GM19395 (cell line): ENCODE results near the gene PTPN7.

Source experiments
- ATAC-seq: cut with Tn5 transposase; IDR thresholded peaks from one replicate; pipeline ENCODE4 v1.9.1; 2021; ENCODE audit warnings: mild to moderate bottlenecking, moderate library complexity; ENCODE audit not compliant: unreplicated experiment

PTPN7 gene

GRCh38 chr1:202133496-202133895 lies 26.9 kb downstream of the PTPN7 start:
- no peak for ATAC-seq

GRCh38 chr1:202133001-202133400 lies 27.4 kb downstream of the PTPN7 start:
- ATAC-seq: no peak

- ATAC-seq: no peak
Observed at GRCh38 chr1:202131956-202132821, 28.2 kb downstream of the PTPN7 start.

- ATAC-seq: no peak
Observed at GRCh38 chr1:202130816-202131522, 29.4 kb downstream of the PTPN7 start.

- ATAC-seq: no peak
Observed at GRCh38 chr1:202130297-202130721, 30.1 kb downstream of the PTPN7 start.

GRCh38 chr1:202129453-202130296 lies 30.7 kb downstream of the PTPN7 start:
- no peak for ATAC-seq

GRCh38 chr1:202127836-202128622 lies 32.4 kb downstream of the PTPN7 start:
- no peak for ATAC-seq

GRCh38 chr1:202127061-202127460 lies 33.3 kb downstream of the PTPN7 start:
- ATAC-seq: no peak

GRCh38 chr1:202126426-202126825 lies 34.0 kb downstream of the PTPN7 start:
- no peak for ATAC-seq

- no peak for ATAC-seq
Observed at GRCh38 chr1:202125611-202126010, 34.8 kb downstream of the PTPN7 start.

- ATAC-seq: no peak
Observed at GRCh38 chr1:202124142-202124541, 36.3 kb downstream of the PTPN7 start.

- no peak for ATAC-seq
Observed at GRCh38 chr1:202123336-202123813, 37.0 kb downstream of the PTPN7 start.

GRCh38 chr1:202122639-202123335 lies 37.6 kb downstream of the PTPN7 start, which contains the start of gene GPR37L1:
TSS of gene GPR37L1 (plus strand) at chr1:202122917. CDS start at chr1:202122964, 47 bp downstream.
- ATAC-seq: no peak

GRCh38 chr1:202121006-202121405 lies 39.4 kb downstream of the PTPN7 start:
- ATAC-seq: no peak

- no peak for ATAC-seq
Observed at GRCh38 chr1:202117898-202118371, 42.5 kb downstream of the PTPN7 start.

- ATAC-seq: no peak
Observed at GRCh38 chr1:202116287-202116686, 44.1 kb downstream of the PTPN7 start.

- ATAC-seq: no peak
Observed at GRCh38 chr1:202113690-202114300, 46.6 kb downstream of the PTPN7 start.

- ATAC-seq: no peak
Observed at GRCh38 chr1:202112859-202113689, 47.3 kb downstream of the PTPN7 start.
